ENCODE results near the gene SUSD4. TPM values are rescaled to one million over a fixed set of nuclear protein-coding genes. Genes with fewer than 3 reads are reported as not detected.

SUSD4 gene
- total and polyA plus RNA-seq, 9 of the 15 experiments (the other 6 are each of a cell fraction or from before 2014, with no cell fraction given), result 0.06 to 1.7 (median 0.09) TPM; not detected in 4

- TF ChIP-seq ZNF609 (CRISPR knock-in tag; IDR thresholded peaks at IDR 0.05; ENCODE audit: borderline replicate concordance) (0 out of 2 replicates have a peak, but pooled peaks have one; percentile 29), CBFB (CRISPR knock-in tag; IDR thresholded peaks at IDR 0.05) (no peak), ZNF551 (CRISPR knock-in tag; IDR thresholded peaks at IDR 0.05) (no peak; the same call in none of the 2 replicates), MAFG (tag; conservative IDR thresholded peaks at IDR 0.05) (no peak), E2F8 (IDR thresholded peaks at IDR 0.05; ENCODE audit: low read depth, partially characterized antibody) (no peak), XRCC3 (IDR thresholded peaks at IDR 0.05) (no peak), MNT (conservative IDR thresholded peaks at IDR 0.05) (peak; percentile 81 to 92), MTA2 (IDR thresholded peaks at IDR 0.05; ENCODE audit: low read depth) (peak; percentile 58), PURB (CRISPR knock-in tag; IDR thresholded peaks at IDR 0.05; ENCODE audit: low read depth) (no peak), C11orf30 (IDR thresholded peaks at IDR 0.05; ENCODE audit: low read depth) (no peak), YY1 (IDR thresholded peaks at IDR 0.05; ENCODE audit: borderline replicate concordance in 1 of 3, control insufficient read depth in 1 of 3, extremely low read depth in 1 of 3, insufficient read depth in 3 of 3, insufficient read length in 1 of 3, insufficient replicate concordance in 2 of 3, low read depth in 1 of 3, low read length in 2 of 3) (peak in 2 of 3 experiments; percentile 16 to 42), UBTF (IDR thresholded peaks at IDR 0.05; ENCODE audit: borderline replicate concordance in 1 of 2, low read depth in 2 of 2, low read length in 2 of 2) (peak in 1 of 2 experiments; percentile 65; a peak in 1 of 4 replicates), NCOA4 (IDR thresholded peaks at IDR 0.05; ENCODE audit: partially characterized antibody) (no peak), SNIP1 (IDR thresholded peaks at IDR 0.05; ENCODE audit: low read depth) (no peak)
Observed at GRCh38 chr1:223233410-223234169, 130.4 kb downstream of the SUSD4 start (continued).

Measured in K562 (cell line).